Lower lobe of right lung (tissue), 2 donors: ENCODE measurements around the gene COMMD10. TPM values are rescaled to one million over a fixed set of nuclear protein-coding genes. Genes with fewer than 3 reads are reported as not detected.

Experiments used
- ATAC-seq, 2 donors: fragments of 200-7000 bp; cut with Tn5 transposase; one replicate each; pipeline ENCODE4 v1.9.1; 2020 to 2022; ENCODE audit warnings: mild to moderate bottlenecking in 2 of 2, moderate library complexity in 2 of 2
- DNase-seq: peaks from one replicate; pipeline ENCODE4 v3.0.0-alpha.2; 2020
- H3K27ac ChIP-seq: fragments of 200-600 bp; one replicate; pipeline ENCODE4 v1.8.0; 2022
- H3K27me3 ChIP-seq: fragments of 200-600 bp; one replicate; pipeline ENCODE4 v1.8.0; 2022; ENCODE audit warnings: low read depth
- H3K36me3 ChIP-seq: fragments of 200-600 bp; one replicate; pipeline ENCODE4 v1.8.0; 2022; ENCODE audit warnings: mild to moderate bottlenecking
- H3K4me1 ChIP-seq: fragments of 200-600 bp; one replicate; pipeline ENCODE4 v1.8.0; 2022
- H3K4me3 ChIP-seq: fragments of 200-600 bp; one replicate; pipeline ENCODE4 v1.8.0; 2022; ENCODE audit warnings: mild to moderate bottlenecking
- H3K9me3 ChIP-seq: fragments of 200-600 bp; one replicate; pipeline ENCODE4 v1.8.0; 2022
- intact Hi-C: fragments of 100-400 bp; cut with DNase I; formaldehyde crosslinking; loops from one replicate; pipeline ENCODE4 v1.11.0; 2022
- total RNA-seq: library from RNA; stranded (reverse); fragmentation: NEBNext Ultra II Directional; extraction: Animal tissue kit (Norgen Biotek cat#: 25700); gene quantifications from one replicate; pipeline ENCODE4 v1.2.1, GENCODE V29; 2021
- TF ChIP-seq, protein P1 (sequence below): fragments of 200-600 bp; IDR thresholded peaks from one replicate; pipeline ENCODE4 v1.8.0; 2022; ENCODE audit warnings: antibody characterized with exemption, mild to moderate bottlenecking
- donor health status: DM: no; HTN: yes; CAD: no; lungs with severe emphysema.

Gene COMMD10
- total RNA-seq, 1 donor from 2014 or later: 33.8 TPM

DNA sequence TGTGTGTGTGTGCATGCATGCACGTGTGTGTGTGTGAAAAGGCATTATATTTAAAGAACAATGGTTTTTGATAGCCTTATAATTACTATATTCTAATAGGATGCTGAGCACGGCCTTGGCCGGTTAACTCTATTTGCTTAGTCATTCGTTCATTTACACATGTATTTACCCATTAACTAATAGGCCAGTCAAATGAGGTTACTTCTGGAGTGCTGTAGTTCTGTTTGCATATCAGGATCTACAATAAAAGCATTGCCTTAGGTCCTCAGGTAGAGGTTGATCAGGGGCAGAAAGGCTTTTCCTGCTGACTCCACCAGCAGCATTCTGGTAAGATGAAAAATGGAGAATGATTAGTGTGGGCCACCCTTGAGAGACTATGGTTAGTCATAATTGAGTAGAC is 219.0 kb downstream of the COMMD10 start:
- ATAC-seq (no peak), DNase-seq (no peak)
- H3K4me3 ChIP-seq: no peak overlapping the region
- no peaks in the 10 kb centered on the region for H3K4me1 ChIP-seq
- peaks cover 52% of the 10 kb centered on the region for H3K36me3 ChIP-seq
- H3K9me3 ChIP-seq: peaks cover 23% of the 10 kb centered on the region
- no peak overlapping the region for H3K27ac ChIP-seq
- TF ChIP-seq, protein P1, sequence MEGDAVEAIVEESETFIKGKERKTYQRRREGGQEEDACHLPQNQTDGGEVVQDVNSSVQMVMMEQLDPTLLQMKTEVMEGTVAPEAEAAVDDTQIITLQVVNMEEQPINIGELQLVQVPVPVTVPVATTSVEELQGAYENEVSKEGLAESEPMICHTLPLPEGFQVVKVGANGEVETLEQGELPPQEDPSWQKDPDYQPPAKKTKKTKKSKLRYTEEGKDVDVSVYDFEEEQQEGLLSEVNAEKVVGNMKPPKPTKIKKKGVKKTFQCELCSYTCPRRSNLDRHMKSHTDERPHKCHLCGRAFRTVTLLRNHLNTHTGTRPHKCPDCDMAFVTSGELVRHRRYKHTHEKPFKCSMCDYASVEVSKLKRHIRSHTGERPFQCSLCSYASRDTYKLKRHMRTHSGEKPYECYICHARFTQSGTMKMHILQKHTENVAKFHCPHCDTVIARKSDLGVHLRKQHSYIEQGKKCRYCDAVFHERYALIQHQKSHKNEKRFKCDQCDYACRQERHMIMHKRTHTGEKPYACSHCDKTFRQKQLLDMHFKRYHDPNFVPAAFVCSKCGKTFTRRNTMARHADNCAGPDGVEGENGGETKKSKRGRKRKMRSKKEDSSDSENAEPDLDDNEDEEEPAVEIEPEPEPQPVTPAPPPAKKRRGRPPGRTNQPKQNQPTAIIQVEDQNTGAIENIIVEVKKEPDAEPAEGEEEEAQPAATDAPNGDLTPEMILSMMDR: no peak
- no peaks in the 10 kb centered on the region for H3K27me3 ChIP-seq
- intact Hi-C loops: no loop called here

DNA sequence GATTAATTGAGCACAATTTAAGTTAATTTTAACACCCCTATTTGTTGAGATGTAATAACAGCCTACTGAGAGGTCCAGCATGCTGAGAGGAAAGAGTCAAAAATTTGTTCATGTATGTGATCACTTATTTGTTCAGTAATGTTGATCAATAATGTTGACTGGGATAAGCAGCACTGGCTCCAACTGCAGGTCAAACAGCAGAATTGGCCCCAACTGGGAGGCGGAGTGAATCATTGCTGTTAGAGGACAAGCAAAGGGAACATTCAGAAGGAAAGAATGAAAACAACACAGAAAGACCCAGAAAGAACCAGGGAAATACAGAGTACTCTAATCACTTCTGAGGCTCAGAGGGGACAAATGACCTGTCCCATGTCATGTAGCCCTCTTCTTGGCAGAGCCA is 221.1 kb downstream of the COMMD10 start:
- intact Hi-C loops: no loop called here
- H3K4me1 ChIP-seq: no peaks in the 10 kb centered on the region

DNA sequence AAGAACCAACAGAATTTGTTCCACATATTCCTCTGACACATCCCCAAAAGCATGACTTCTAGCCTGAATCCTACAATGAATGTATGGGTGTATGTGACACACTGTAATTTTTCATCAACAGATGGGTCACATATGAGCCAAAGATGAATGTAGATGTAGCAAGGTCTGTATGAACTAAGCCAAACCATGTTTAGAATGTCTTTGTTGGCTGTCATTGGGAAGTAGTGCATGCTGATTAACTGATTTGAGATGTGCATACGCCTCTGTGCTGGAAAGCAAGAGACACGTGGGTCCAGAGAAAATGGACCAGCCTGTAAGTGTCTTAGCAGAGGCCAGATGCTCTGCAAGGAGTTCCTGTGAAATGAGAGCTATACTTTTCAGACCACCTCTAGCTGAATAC is 222.0 kb downstream of the COMMD10 start:
- DNase-seq (no peak), ATAC-seq (no peak)
- no peaks in the 10 kb centered on the region for H3K4me1 ChIP-seq
- no peaks in the 10 kb centered on the region for H3K27me3 ChIP-seq
- H3K4me3 ChIP-seq: no peak overlapping the region
- H3K9me3 ChIP-seq: peaks cover 43% of the 10 kb centered on the region
- TF ChIP-seq, protein P1: no peak
- no peak overlapping the region for H3K27ac ChIP-seq
- peaks cover 41% of the 10 kb centered on the region for H3K36me3 ChIP-seq
- intact Hi-C loops: no loop called here

More for the DNA sequence above, 221.1 kb downstream of the COMMD10 start:
- TF ChIP-seq, protein P1: no peak
- H3K9me3 ChIP-seq: peaks cover 39% of the 10 kb centered on the region
- H3K36me3 ChIP-seq: peaks cover 41% of the 10 kb centered on the region
- no peak overlapping the region for H3K4me3 ChIP-seq
- no peak for DNase-seq
- no peak for ATAC-seq
- H3K27me3 ChIP-seq: no peaks in the 10 kb centered on the region
- no peak overlapping the region for H3K27ac ChIP-seq

DNA sequence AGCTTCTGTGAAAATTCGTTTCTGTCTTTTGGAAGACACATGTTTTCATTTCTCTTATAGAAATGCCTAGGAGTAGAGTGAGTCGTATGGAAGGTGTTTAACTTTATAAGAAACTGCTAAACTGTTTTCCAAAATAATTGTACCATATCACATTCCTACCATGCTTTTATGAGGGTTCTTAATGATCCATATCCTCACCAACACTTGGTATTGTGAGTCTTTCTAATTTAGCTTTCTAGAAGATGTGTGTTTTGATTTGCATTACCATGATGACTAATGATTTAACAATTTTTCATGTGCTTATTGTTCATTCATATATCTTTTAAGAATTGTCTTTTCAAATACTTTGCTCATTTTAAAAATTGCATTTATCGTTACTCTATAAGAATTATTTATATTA is 223.6 kb downstream of the COMMD10 start:
- Histone ChIP-seq H3K36me3 (peaks cover 39% of the 10 kb centered on the region), H3K4me3 (no peak overlapping the region), H3K9me3 (peaks cover 43% of the 10 kb centered on the region), H3K27me3 (no peaks in the 10 kb centered on the region), H3K4me1 (no peaks in the 10 kb centered on the region), H3K27ac (no peak overlapping the region)
- TF ChIP-seq, protein P1: no peak
- no peak for DNase-seq
- no peak for ATAC-seq
- intact Hi-C loops: no loop called here

DNA sequence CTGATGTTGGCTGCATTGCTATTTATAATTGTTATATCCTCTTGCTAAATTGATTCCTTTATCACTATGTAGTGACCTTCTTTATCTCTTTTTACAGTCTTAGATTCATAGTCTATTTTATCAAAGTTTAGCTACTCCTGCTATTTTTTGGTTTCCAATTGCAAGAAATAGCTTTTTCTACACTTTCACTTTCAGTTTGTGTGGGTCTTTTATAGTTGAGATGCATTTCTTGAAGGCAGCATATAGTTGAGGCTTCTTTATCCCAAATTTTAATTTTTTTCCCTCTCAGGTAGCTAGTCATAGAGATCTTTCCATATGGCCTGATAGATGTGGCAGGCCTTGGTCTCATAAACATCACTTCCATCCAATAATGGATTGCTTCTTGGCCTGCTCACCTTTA is 228.5 kb downstream of the COMMD10 start:
- DNase-seq (no peak), ATAC-seq (no peak)
- Histone ChIP-seq H3K27ac (no peak overlapping the region), H3K4me3 (no peak overlapping the region), H3K9me3 (peaks cover 25% of the 10 kb centered on the region), H3K4me1 (no peaks in the 10 kb centered on the region), H3K36me3 (no peaks in the 10 kb centered on the region), H3K27me3 (no peaks in the 10 kb centered on the region)
- intact Hi-C loops: no loop called here
- TF ChIP-seq, protein P1: no peak

DNA sequence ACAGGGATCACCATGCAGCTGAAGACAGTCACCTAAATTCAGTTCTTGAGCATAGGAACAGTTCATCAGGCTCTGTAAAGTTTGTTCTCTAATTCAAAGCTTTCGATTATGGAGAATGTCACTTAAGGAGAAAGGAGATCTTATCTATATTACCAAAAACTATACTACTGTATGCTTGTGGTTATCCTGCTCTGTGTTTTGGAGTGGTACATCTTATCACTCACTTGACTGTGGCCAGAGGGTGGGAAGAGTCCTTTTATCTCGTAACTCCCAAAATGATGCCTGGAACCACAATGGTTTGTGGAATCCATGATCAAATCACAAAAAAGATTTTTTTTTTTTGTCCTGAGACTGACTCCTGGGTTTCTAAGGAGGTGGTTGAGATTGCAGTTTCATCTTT is 230.7 kb downstream of the COMMD10 start:
- TF ChIP-seq, protein P1: no peak
- Histone ChIP-seq H3K4me1 (no peaks in the 10 kb centered on the region), H3K36me3 (no peaks in the 10 kb centered on the region), H3K9me3 (peaks cover 12% of the 10 kb centered on the region), H3K27me3 (no peaks in the 10 kb centered on the region), H3K27ac (no peak overlapping the region), H3K4me3 (no peak overlapping the region)
- intact Hi-C loops: no loop called here
- ATAC-seq (no peak), DNase-seq (no peak)
